Hepatocyte (in vitro differentiated cells): Measurements from ENCODE around the gene LY86. TPM values are rescaled to one million over a fixed set of nuclear protein-coding genes. Genes with fewer than 3 reads are reported as not detected.

Source experiments
- DNase-seq: peaks from one replicate; pipeline ENCODE4 v3.0.0-alpha.2; 2016; ENCODE audit warnings: low spot score
- H2AFZ ChIP-seq: fragments of 200-600 bp; sonication (generic); 2 replicates; pipeline ENCODE4 v1.6.0; 2016; ENCODE audit warnings: antibody characterized with exemption, mild to moderate bottlenecking
- H3K27ac ChIP-seq: fragments of 200-600 bp; sonication (generic); 2 replicates; pipeline ENCODE4 v1.5.1; 2016; ENCODE audit warnings: mild to moderate bottlenecking
- H3K27me3 ChIP-seq: fragments of 200-600 bp; sonication (generic); 2 replicates; pipeline ENCODE4 v1.6.1; 2016
- H3K36me3 ChIP-seq: fragments of 200-600 bp; sonication (generic); replicated peaks from 2 replicates; pipeline ENCODE4 v1.5.1; 2016; ENCODE audit warnings: low read depth; ENCODE audit not compliant: insufficient read depth
- H3K4me1 ChIP-seq: fragments of 200-600 bp; sonication (generic); 2 replicates; pipeline ENCODE4 v1.5.1; 2016; ENCODE audit warnings: mild to moderate bottlenecking, moderate library complexity; ENCODE audit not compliant: insufficient read depth
- H3K4me2 ChIP-seq: fragments of 200-600 bp; sonication (generic); 2 replicates; pipeline ENCODE4 v1.6.0; 2016
- H3K4me3 ChIP-seq: fragments of 200-600 bp; sonication (generic); 2 replicates; pipeline ENCODE4 v1.5.1; 2016; ENCODE audit warnings: mild to moderate bottlenecking
- H3K79me2 ChIP-seq: fragments of 200-600 bp; sonication (generic); 2 replicates; pipeline ENCODE4 v1.6.0; 2017; ENCODE audit warnings: mild to moderate bottlenecking
- H3K9me2 ChIP-seq: fragments of 200-600 bp; sonication (generic); replicated peaks from 2 replicates; pipeline ENCODE4 v1.6.0; 2017; ENCODE audit warnings: mild to moderate bottlenecking; ENCODE audit not compliant: insufficient read depth
- H3K9me3 ChIP-seq: fragments of 200-600 bp; sonication (generic); 2 replicates; pipeline ENCODE4 v1.5.1; 2016; ENCODE audit warnings: low read depth, mild to moderate bottlenecking
- H4K20me1 ChIP-seq: fragments of 200-600 bp; sonication (generic); 2 replicates; pipeline ENCODE4 v1.6.0; 2016; ENCODE audit warnings: mild to moderate bottlenecking; ENCODE audit not compliant: insufficient read depth, poor library complexity, severe bottlenecking
- EZH2 ChIP-seq: fragments of 200-600 bp; sonication (generic); IDR thresholded peaks from 2 replicates; pipeline ENCODE4 v1.6.1; 2016; ENCODE audit warnings: antibody characterized with exemption, mild to moderate bottlenecking, borderline replicate concordance
- EZH2phosphoT487 ChIP-seq: fragments of 200-600 bp; sonication (generic); IDR thresholded peaks from one replicate; pipeline ENCODE4 v1.6.1; 2018; ENCODE audit warnings: antibody characterized with exemption, mild to moderate bottlenecking, low read depth, moderate library complexity; ENCODE audit not compliant: unreplicated experiment, severe bottlenecking
- WGBS: methylation state at CpG from one replicate; pipeline ENCODE4 v1.1.6; 2016; ENCODE audit warnings: low lambda C conversion rate; ENCODE audit errors: missing lambda C conversion rate; 5-methylcytosine and 5-hydroxymethylcytosine counted together
- polyA plus RNA-seq: library from polyadenylated mRNA; unstranded; fragments of >200 nt; fragmentation: Nextera tagmentation; extraction: Ambion mirVana; gene quantifications from 2 replicates; pipeline ENCODE4 v1.2.1, GENCODE V29; 2016
- total RNA-seq: library from RNA; depleted of rRNA; stranded (reverse); fragments of >200 nt; gene quantifications from 2 replicates; pipeline ENCODE4 v1.2.3, GENCODE V29; 2014
- TF ChIP-seq, protein P1 (sequence below): fragments of 200-600 bp; sonication (generic); IDR thresholded peaks from 2 replicates; pipeline ENCODE4 v1.5.1; 2016; ENCODE audit warnings: antibody characterized with exemption, mild to moderate bottlenecking; ENCODE audit not compliant: poor library complexity

LY86 gene
- total and polyA plus RNA-seq, 2 experiments from 2014 or later = 0.27 to 0.82 TPM

DNA sequence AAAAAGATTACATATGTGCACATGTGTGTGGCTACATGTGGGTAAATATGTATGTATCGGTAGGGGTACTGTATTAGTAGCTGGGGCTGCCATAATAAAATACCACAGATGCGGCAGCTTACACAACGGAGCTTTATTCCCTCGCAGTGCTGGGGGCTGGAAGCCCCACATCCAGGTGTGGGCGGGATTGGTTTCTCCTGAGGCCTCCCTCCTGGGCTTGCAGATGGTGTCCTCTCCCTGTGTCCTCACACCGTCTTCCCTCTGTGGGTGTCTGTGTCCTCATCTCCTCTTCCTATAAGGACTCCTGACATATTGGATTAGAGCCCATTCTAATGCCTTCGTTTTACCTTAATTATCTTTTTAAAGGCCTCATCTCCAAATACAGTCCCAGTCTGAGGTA, 97.7 kb downstream of the LY86 start:
- 97% methylated on average over 7 of the region's 7 CpGs for WGBS
- Histone ChIP-seq H3K79me2 (no peaks in the 10 kb centered on the region), H3K27ac (no peak overlapping the region), H3K9me2 (no peaks in the 10 kb centered on the region), H3K4me1 (peaks cover 8% of the 10 kb centered on the region), H3K27me3 (no peaks in the 10 kb centered on the region), H3K4me3 (no peak overlapping the region), H3K9me3 (no peaks in the 10 kb centered on the region), H2AFZ (no peak overlapping the region), H3K36me3 (no peaks in the 10 kb centered on the region), H4K20me1 (no peaks in the 10 kb centered on the region), H3K4me2 (peak overlapping the region; percentile 58)
- TF ChIP-seq EZH2phosphoT487 (no peak), EZH2 (no peak)
- TF ChIP-seq, protein P1, sequence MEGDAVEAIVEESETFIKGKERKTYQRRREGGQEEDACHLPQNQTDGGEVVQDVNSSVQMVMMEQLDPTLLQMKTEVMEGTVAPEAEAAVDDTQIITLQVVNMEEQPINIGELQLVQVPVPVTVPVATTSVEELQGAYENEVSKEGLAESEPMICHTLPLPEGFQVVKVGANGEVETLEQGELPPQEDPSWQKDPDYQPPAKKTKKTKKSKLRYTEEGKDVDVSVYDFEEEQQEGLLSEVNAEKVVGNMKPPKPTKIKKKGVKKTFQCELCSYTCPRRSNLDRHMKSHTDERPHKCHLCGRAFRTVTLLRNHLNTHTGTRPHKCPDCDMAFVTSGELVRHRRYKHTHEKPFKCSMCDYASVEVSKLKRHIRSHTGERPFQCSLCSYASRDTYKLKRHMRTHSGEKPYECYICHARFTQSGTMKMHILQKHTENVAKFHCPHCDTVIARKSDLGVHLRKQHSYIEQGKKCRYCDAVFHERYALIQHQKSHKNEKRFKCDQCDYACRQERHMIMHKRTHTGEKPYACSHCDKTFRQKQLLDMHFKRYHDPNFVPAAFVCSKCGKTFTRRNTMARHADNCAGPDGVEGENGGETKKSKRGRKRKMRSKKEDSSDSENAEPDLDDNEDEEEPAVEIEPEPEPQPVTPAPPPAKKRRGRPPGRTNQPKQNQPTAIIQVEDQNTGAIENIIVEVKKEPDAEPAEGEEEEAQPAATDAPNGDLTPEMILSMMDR = no peak
- DNase-seq = no peak

DNA sequence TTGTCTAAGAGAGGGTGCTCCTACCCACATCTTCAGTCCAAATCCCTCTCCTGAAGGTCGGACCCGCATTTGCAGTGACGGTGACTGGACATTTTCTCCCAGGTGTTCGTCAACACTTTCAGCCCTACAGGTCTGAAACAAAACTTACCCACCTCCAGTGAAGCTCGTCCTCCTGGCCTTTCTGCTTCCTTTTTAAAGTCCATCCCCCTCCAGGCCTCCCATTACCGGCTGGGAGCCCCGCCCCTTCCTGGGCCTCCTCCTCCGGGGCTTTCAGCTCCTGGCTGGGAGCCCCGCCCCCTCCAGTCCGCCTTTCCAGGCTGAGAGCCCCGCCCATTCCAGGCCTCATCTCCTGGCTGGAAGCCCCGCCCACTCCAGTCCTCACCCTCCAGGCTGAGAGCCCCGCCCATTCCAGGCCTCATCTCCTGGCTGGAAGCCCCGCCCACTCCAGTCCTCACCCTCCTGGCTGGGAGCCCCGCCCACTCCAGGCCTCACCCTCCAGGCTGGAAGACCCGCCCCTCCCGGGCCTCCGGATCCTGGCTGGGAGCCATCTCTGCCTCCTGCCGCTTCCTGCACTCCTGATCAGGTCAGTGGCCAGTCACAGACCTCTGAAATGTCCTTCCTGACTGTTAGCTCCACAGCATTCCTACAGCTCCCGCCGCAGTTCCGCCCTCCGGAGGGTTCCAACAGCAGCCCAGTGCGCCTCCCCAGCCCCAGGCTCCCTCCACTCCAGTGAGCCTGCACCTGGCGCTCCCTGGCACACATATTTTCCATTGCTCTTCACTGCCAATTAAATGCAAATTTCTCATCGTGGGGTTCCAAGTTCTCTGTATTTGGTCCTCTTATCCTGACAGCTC, 98.5 kb downstream of the LY86 start:
- DNase-seq = peak; percentile 95
- Histone ChIP-seq H2AFZ (peak overlapping the region; percentile 15), H3K27me3 (no peaks in the 10 kb centered on the region), H3K9me3 (no peaks in the 10 kb centered on the region), H3K27ac (peak overlapping the region; percentile 57), H3K4me1 (peaks cover 8% of the 10 kb centered on the region), H3K36me3 (no peaks in the 10 kb centered on the region), H4K20me1 (no peaks in the 10 kb centered on the region), H3K4me2 (peak overlapping the region; percentile 67), H3K79me2 (no peaks in the 10 kb centered on the region), H3K4me3 (no peak overlapping the region), H3K9me2 (no peaks in the 10 kb centered on the region)
- WGBS = 28% methylated on average over 23 of the region's 26 CpGs
- no peak for TF ChIP-seq EZH2
- TF ChIP-seq EZH2phosphoT487 = no peak
- TF ChIP-seq, protein P1 = no peak

DNA sequence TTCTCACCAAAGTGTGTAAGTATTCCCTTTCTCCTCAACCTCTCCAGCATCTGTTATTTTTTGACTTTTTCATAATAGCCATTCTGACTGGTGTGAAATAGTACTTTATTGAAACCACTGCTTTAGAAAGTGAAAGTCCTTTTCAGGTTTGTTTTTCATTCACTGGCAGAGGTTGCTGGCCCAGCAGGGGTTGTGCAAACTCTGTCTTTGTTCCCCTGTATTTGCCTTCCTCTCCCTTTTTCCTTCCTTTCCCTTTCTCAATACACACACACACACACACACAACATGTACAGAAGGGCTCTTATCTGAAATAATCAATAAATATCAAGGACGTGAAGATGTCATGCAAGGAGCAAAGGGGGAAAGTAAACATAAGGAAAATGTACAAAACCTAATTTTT, 99.8 kb downstream of the LY86 start:
- Histone ChIP-seq H3K4me1 (peaks cover 8% of the 10 kb centered on the region), H3K9me2 (no peaks in the 10 kb centered on the region), H4K20me1 (no peaks in the 10 kb centered on the region), H3K36me3 (no peaks in the 10 kb centered on the region), H3K4me2 (peak overlapping the region; percentile 67), H3K4me3 (no peak overlapping the region), H2AFZ (no peak overlapping the region), H3K79me2 (no peaks in the 10 kb centered on the region), H3K27ac (no peak overlapping the region), H3K27me3 (no peaks in the 10 kb centered on the region), H3K9me3 (no peaks in the 10 kb centered on the region)
- no peak for DNase-seq
- 53% methylated on average over 1 of the region's 1 CpG for WGBS
- TF ChIP-seq EZH2phosphoT487 (no peak), EZH2 (no peak)
- TF ChIP-seq, protein P1 = no peak
